H1 (cell line): ENCODE measurements around the gene LRRC8D.

Experiments
- CHD1 ChIP-seq: IDR thresholded peaks from 2 replicates; pipeline ENCODE4 v1.6.1; 2012; ENCODE audit warnings: low read depth, low read length, improper control_type of control experiment
- CTCF ChIP-seq, 3 experiments: IDR thresholded peaks; 1 replicate in 2 of 3; 2 replicates in 1 of 3; pipeline versions ENCODE4 v1.5.1 to v1.6.1; 2011; ENCODE audit warnings: low read length in 3 of 3, mild to moderate bottlenecking in 3 of 3, inconsistent platforms in 2 of 3, low read depth in 1 of 3, moderate library complexity in 1 of 3; ENCODE audit not compliant: insufficient read depth in 1 of 3; ENCODE audit errors: control extremely low read depth in 1 of 3
- EZH2 ChIP-seq: fragments of 200-600 bp; sonication (generic); IDR thresholded peaks from 2 replicates; pipeline ENCODE4 v1.7.1; 2012; ENCODE audit warnings: low read depth, mild to moderate bottlenecking, moderate library complexity, low read length, inconsistent platforms; ENCODE audit not compliant: severe bottlenecking
- JUND ChIP-seq: IDR thresholded peaks from 2 replicates; pipeline ENCODE4 v1.6.1; 2011; ENCODE audit warnings: mild to moderate bottlenecking, improper control_type of control experiment, low read length
- KDM5A ChIP-seq: fragments of 200-600 bp; IDR thresholded peaks from 2 replicates; pipeline ENCODE4 v1.7.1; 2012; ENCODE audit warnings: mild to moderate bottlenecking, low read length, inconsistent platforms, mixed read lengths
- MAX ChIP-seq: IDR thresholded peaks from 2 replicates; pipeline ENCODE4 v1.6.1; 2012; ENCODE audit warnings: inconsistent platforms
- POLR2A ChIP-seq, 2 experiments: IDR thresholded peaks; 1 replicate in 1 of 2; 2 replicates in 1 of 2; pipeline ENCODE4 v1.6.1; 2011; ENCODE audit warnings: low read depth in 2 of 2, low read length in 2 of 2, mild to moderate bottlenecking in 2 of 2; ENCODE audit errors: control extremely low read depth in 1 of 2
- POLR2AphosphoS5 ChIP-seq: IDR thresholded peaks from 2 replicates; pipeline ENCODE4 v1.6.1; 2011; ENCODE audit warnings: low read depth, low read length
- POU5F1 ChIP-seq: IDR thresholded peaks from 2 replicates; pipeline ENCODE4 v1.6.1; 2011; ENCODE audit warnings: low read depth, mild to moderate bottlenecking, low read length, moderate library complexity
- TAF1 ChIP-seq: IDR thresholded peaks from 2 replicates; pipeline ENCODE4 v1.6.1; 2011; ENCODE audit warnings: mild to moderate bottlenecking, low read depth, low read length
- ZNF274 ChIP-seq: IDR thresholded peaks from 2 replicates; pipeline ENCODE4 v1.7.0; 2012; ENCODE audit warnings: low read length, borderline replicate concordance; ENCODE audit errors: extremely low read depth

GRCh38 chr1:89799495-89799894 lies 21.3 kb upstream of the LRRC8D start:
- TF ChIP-seq CHD1, result no peak
- no peak for TF ChIP-seq POU5F1
- no peak for TF ChIP-seq MAX
- TF ChIP-seq EZH2, result no peak
- TF ChIP-seq ZNF274, result no peak
- no peak for TF ChIP-seq CTCF (IDR thresholded peaks at IDR 0.05; ENCODE audit: control extremely low read depth in 1 of 3, insufficient read depth in 1 of 3, low read depth in 1 of 3, low read length in 3 of 3)
- TF ChIP-seq KDM5A, result no peak
- TF ChIP-seq TAF1, result no peak
- no peak for TF ChIP-seq JUND
- TF ChIP-seq POLR2AphosphoS5, result no peak
- no peak for TF ChIP-seq POLR2A (IDR thresholded peaks at IDR 0.05; ENCODE audit: control extremely low read depth in 1 of 2, low read depth in 2 of 2, low read length in 2 of 2)
